Suprapubic skin (tissue), 4 donors: ENCODE data around the gene FOLR2. TPM values are rescaled to one million over a fixed set of nuclear protein-coding genes. Genes with fewer than 3 reads are reported as not detected.
"Not testable (repeated sequence)": the region's sequence is repeated elsewhere in the genome, so short reads cannot be mapped to it uniquely, and the experiment has no call there.

Experiments used
- DNase-seq, 2 donors: peaks; one replicate each; pipeline ENCODE4 v3.0.0-alpha.2; 2019; ENCODE audit warnings: low spot score in 2 of 2
- H3K27ac ChIP-seq: fragments of 200-600 bp; sonication (generic); one replicate; pipeline ENCODE4 v1.5.1; 2019
- H3K27me3 ChIP-seq: fragments of 200-600 bp; sonication (generic); one replicate; pipeline ENCODE4 v1.5.1; 2019
- H3K36me3 ChIP-seq: fragments of 200-600 bp; sonication (generic); one replicate; pipeline ENCODE4 v1.5.1; 2019
- H3K4me1 ChIP-seq: fragments of 200-600 bp; sonication (generic); one replicate; pipeline ENCODE4 v1.5.1; 2019
- H3K4me3 ChIP-seq: fragments of 200-600 bp; sonication (generic); one replicate; pipeline ENCODE4 v1.5.1; 2019; ENCODE audit warnings: mild to moderate bottlenecking
- H3K9me3 ChIP-seq: fragments of 200-600 bp; sonication (generic); one replicate; pipeline ENCODE4 v1.5.1; 2019
- CTCF ChIP-seq, 2 donors: fragments of 200-600 bp in 1 of 2; fragments of 450-650 bp in 1 of 2; sonication (generic) in 1 of 2; IDR thresholded peaks; one replicate each; pipeline ENCODE4 v1.5.1; 2016 to 2019; ENCODE audit warnings: antibody characterized with exemption in 2 of 2, mild to moderate bottlenecking in 1 of 2, moderate library complexity in 1 of 2
- EP300 ChIP-seq: sonication (generic); formaldehyde crosslinking; IDR thresholded peaks from one replicate; pipeline ENCODE4 v1.6.1; 2017; ENCODE audit warnings: antibody characterized with exemption
- POLR2A ChIP-seq, 2 donors: fragments of 450-650 bp; IDR thresholded peaks; one replicate each; pipeline ENCODE4 v1.6.1; 2017; ENCODE audit warnings: antibody characterized with exemption in 2 of 2, mild to moderate bottlenecking in 2 of 2, moderate library complexity in 2 of 2
- POLR2AphosphoS5 ChIP-seq, 3 donors: sonication (generic); formaldehyde crosslinking; IDR thresholded peaks; one replicate each; pipeline ENCODE4 v1.6.1; 2017; ENCODE audit warnings: antibody characterized with exemption in 3 of 3
- WGBS: methylation state at CpG from one replicate; pipeline ENCODE4 v1.1.5; 2018; 5-methylcytosine and 5-hydroxymethylcytosine counted together
- total RNA-seq, 4 donors: library from RNA; depleted of rRNA; stranded (reverse); fragments of >200 nt; gene quantifications; one replicate each; pipeline ENCODE4 v1.1.0, GENCODE V29; 2016

The FOLR2 gene
- 10 to 100 TPM in 1 of 4 donors, 1 to 10 TPM in 3; 3.1 to 10.1 (median 5.1) TPM for total RNA-seq

GRCh38 chr11:72216638-72217037 is at the start of gene FOLR2:
FOLR2 (plus strand) TSS chr11:72216794; CDS start chr11:72218585, 1,791 bp downstream.
- no peaks in the 10 kb centered on the region for H3K9me3 ChIP-seq
- H3K27ac ChIP-seq: peak within 1 kb of the TSS; percentile 14
- no peaks in the 10 kb centered on the region for H3K36me3 ChIP-seq
- peak in 1 of 2 donors; percentile 40 for DNase-seq
- H3K4me1 ChIP-seq: peaks cover 6% of the 10 kb centered on the region
- TF ChIP-seq CTCF (IDR thresholded peaks at IDR 0.05): no peak
- TF ChIP-seq EP300: no peak
- no peak for TF ChIP-seq POLR2A (IDR thresholded peaks at IDR 0.05)
- TF ChIP-seq POLR2AphosphoS5 (IDR thresholded peaks at IDR 0.05): no peak
- 83% methylated on average over 6 of the region's 6 CpGs for WGBS
- H3K4me3 ChIP-seq: peak within 1 kb of the TSS; percentile 13
- no peaks in the 10 kb centered on the region for H3K27me3 ChIP-seq

- not testable (repeated sequence) for DNase-seq, H3K27me3 ChIP-seq, H3K27ac ChIP-seq, H3K36me3 ChIP-seq, H3K4me3 ChIP-seq, H3K9me3 ChIP-seq
- WGBS: 78% methylated on average over 5 of the region's 5 CpGs
- H3K4me1 ChIP-seq: peaks cover 13% of the 10 kb centered on the region
These were observed 47.5 kb upstream of the FOLR2 start for GRCh38 chr11:72169046-72169555.

- not testable (repeated sequence) for H3K9me3 ChIP-seq, H3K27ac ChIP-seq, H3K4me3 ChIP-seq, H3K27me3 ChIP-seq, DNase-seq, H3K36me3 ChIP-seq
- WGBS: 90% methylated on average over 3 of the region's 3 CpGs
- peaks cover 16% of the 10 kb centered on the region for H3K4me1 ChIP-seq
These were observed 46.8 kb upstream of the FOLR2 start for GRCh38 chr11:72169754-72170153.

GRCh38 chr11:72172043-72172442 is 44.6 kb upstream of the FOLR2 start:
- no CpG with 5 or more reads among the region's 4 CpGs for WGBS
- not testable (repeated sequence) for DNase-seq, H3K27me3 ChIP-seq, H3K36me3 ChIP-seq, H3K9me3 ChIP-seq, H3K27ac ChIP-seq, H3K4me3 ChIP-seq
- peaks cover 16% of the 10 kb centered on the region for H3K4me1 ChIP-seq

- no peak for DNase-seq
- Histone ChIP-seq H3K4me3 (no peak overlapping the region), H3K9me3 (no peaks in the 10 kb centered on the region), H3K36me3 (no peaks in the 10 kb centered on the region), H3K27ac (no peak overlapping the region), H3K4me1 (peaks cover 16% of the 10 kb centered on the region), H3K27me3 (no peaks in the 10 kb centered on the region)
- TF ChIP-seq POLR2A (IDR thresholded peaks at IDR 0.05) (no peak), CTCF (IDR thresholded peaks at IDR 0.05) (no peak), EP300 (no peak), POLR2AphosphoS5 (IDR thresholded peaks at IDR 0.05) (no peak)
- WGBS: 63% methylated on average over 3 of the region's 3 CpGs
These were observed 43.3 kb upstream of the FOLR2 start for GRCh38 chr11:72173291-72173690.

- Histone ChIP-seq H3K27me3 (no peaks in the 10 kb centered on the region), H3K27ac (no peak overlapping the region), H3K9me3 (no peaks in the 10 kb centered on the region), H3K4me1 (peaks cover 19% of the 10 kb centered on the region), H3K4me3 (no peak overlapping the region), H3K36me3 (no peaks in the 10 kb centered on the region)
- TF ChIP-seq CTCF (IDR thresholded peaks at IDR 0.05): no peak
- no peak for TF ChIP-seq POLR2AphosphoS5 (IDR thresholded peaks at IDR 0.05)
- DNase-seq: no peak
- 60% methylated on average over 4 of the region's 8 CpGs for WGBS
These were observed 42.1 kb upstream of the FOLR2 start for GRCh38 chr11:72174302-72175070.

GRCh38 chr11:72177656-72178055 is 38.9 kb upstream of the FOLR2 start:
- TF ChIP-seq EP300 (no peak), POLR2A (IDR thresholded peaks at IDR 0.05) (no peak), POLR2AphosphoS5 (IDR thresholded peaks at IDR 0.05) (no peak), CTCF (IDR thresholded peaks at IDR 0.05) (no peak)

More at GRCh38 chr11:72177656-72178055, 38.9 kb upstream of the FOLR2 start:
- WGBS: 94% methylated on average over 5 of the region's 6 CpGs
- peaks cover 25% of the 10 kb centered on the region for H3K4me1 ChIP-seq
- DNase-seq: no peak
- no peaks in the 10 kb centered on the region for H3K9me3 ChIP-seq
- no peak overlapping the region for H3K27ac ChIP-seq
- no peak overlapping the region for H3K4me3 ChIP-seq
- H3K27me3 ChIP-seq: no peaks in the 10 kb centered on the region
- H3K36me3 ChIP-seq: no peaks in the 10 kb centered on the region
